OCI-LY1 (cell line): ENCODE data around the gene MINDY4.
"Not testable (repeated sequence)": the region's sequence is repeated elsewhere in the genome, so short reads cannot be mapped to it uniquely, and the experiment has no call there.

Experiments used
- H2AFZ ChIP-seq: fragments of 200-600 bp; sonication (generic), shearing (Covaris generic); 2 replicates; pipeline ENCODE4 v1.6.0; 2014; ENCODE audit warnings: antibody characterized with exemption, mild to moderate bottlenecking, low read length
- H3F3A ChIP-seq: fragments of 200-600 bp; sonication (generic), shearing (Covaris generic); 2 replicates; pipeline ENCODE4 v1.6.0; 2014; ENCODE audit warnings: mild to moderate bottlenecking, antibody characterized with exemption, low read length, moderate library complexity; ENCODE audit not compliant: insufficient read depth
- H3K27ac ChIP-seq: fragments of 200-600 bp; sonication (generic); 2 replicates; pipeline ENCODE4 v1.5.1; 2014; ENCODE audit warnings: low read length, mixed run types, mild to moderate bottlenecking, low read depth; ENCODE audit not compliant: poor library complexity, severe bottlenecking
- H3K27me3 ChIP-seq: fragments of 200-600 bp; sonication (generic); 2 replicates; pipeline ENCODE4 v1.6.0; 2014; ENCODE audit warnings: antibody characterized with exemption, mild to moderate bottlenecking, low read length, moderate library complexity; ENCODE audit not compliant: insufficient read depth
- H3K36me3 ChIP-seq: fragments of 200-600 bp; sonication (generic); 2 replicates; pipeline ENCODE4 v1.6.1; 2014; ENCODE audit warnings: mild to moderate bottlenecking, antibody characterized with exemption, low read length, moderate library complexity, mixed read lengths; ENCODE audit not compliant: insufficient read depth
- H3K4me1 ChIP-seq: fragments of 200-600 bp; sonication (generic); 2 replicates; pipeline ENCODE4 v1.5.1; 2014; ENCODE audit warnings: mild to moderate bottlenecking, low read length, moderate library complexity; ENCODE audit not compliant: insufficient read depth, severe bottlenecking
- H3K4me2 ChIP-seq: fragments of 200-600 bp; sonication (generic), shearing (Covaris generic); 2 replicates; pipeline ENCODE4 v1.6.1; 2014; ENCODE audit warnings: low read length
- H3K4me3 ChIP-seq: fragments of 200-600 bp; sonication (generic); 2 replicates; pipeline ENCODE4 v1.5.1; 2014; ENCODE audit warnings: low read length, low read depth, mild to moderate bottlenecking, mixed read lengths; ENCODE audit not compliant: poor library complexity, severe bottlenecking
- H3K79me2 ChIP-seq: fragments of 200-600 bp; shearing (Covaris generic); 2 replicates; pipeline ENCODE4 v1.6.1; 2016; ENCODE audit warnings: mixed run types, low read length, mixed read lengths; ENCODE audit not compliant: insufficient read depth
- H3K9ac ChIP-seq: fragments of 200-600 bp; sonication (generic), shearing (Covaris generic); 2 replicates; pipeline ENCODE4 v1.6.1; 2014; ENCODE audit warnings: mild to moderate bottlenecking, low read length, mixed read lengths
- H3K9me2 ChIP-seq: fragments of 200-600 bp; sonication (generic), shearing (Covaris generic); 2 replicates; pipeline ENCODE4 v1.6.1; 2014; ENCODE audit warnings: low read depth, mild to moderate bottlenecking, low read length, mixed read lengths
- H3K9me3 ChIP-seq: fragments of 200-600 bp; shearing (Covaris generic); 2 replicates; pipeline ENCODE4 v1.6.1; 2014; ENCODE audit warnings: low read length, mixed read lengths
- H4K20me1 ChIP-seq: fragments of 200-600 bp; sonication (generic), shearing (Covaris generic); 2 replicates; pipeline ENCODE4 v1.6.0; 2016; ENCODE audit warnings: mild to moderate bottlenecking, low read length; ENCODE audit not compliant: insufficient read depth
- EZH2 ChIP-seq: fragments of 200-600 bp; sonication (generic), shearing (Covaris generic); IDR thresholded peaks from 2 replicates; pipeline ENCODE4 v1.8.0; 2017; ENCODE audit warnings: borderline replicate concordance, mixed run types, mild to moderate bottlenecking, antibody characterized with exemption, low read length, moderate library complexity, mixed read lengths
- TF ChIP-seq, protein P1 (sequence below): fragments of 200-600 bp; sonication (generic), shearing (Covaris generic); IDR thresholded peaks from 2 replicates; pipeline ENCODE4 v1.5.1; 2017; ENCODE audit warnings: mild to moderate bottlenecking, antibody characterized with exemption, low read length, moderate library complexity, mixed read lengths

Gene MINDY4

DNA sequence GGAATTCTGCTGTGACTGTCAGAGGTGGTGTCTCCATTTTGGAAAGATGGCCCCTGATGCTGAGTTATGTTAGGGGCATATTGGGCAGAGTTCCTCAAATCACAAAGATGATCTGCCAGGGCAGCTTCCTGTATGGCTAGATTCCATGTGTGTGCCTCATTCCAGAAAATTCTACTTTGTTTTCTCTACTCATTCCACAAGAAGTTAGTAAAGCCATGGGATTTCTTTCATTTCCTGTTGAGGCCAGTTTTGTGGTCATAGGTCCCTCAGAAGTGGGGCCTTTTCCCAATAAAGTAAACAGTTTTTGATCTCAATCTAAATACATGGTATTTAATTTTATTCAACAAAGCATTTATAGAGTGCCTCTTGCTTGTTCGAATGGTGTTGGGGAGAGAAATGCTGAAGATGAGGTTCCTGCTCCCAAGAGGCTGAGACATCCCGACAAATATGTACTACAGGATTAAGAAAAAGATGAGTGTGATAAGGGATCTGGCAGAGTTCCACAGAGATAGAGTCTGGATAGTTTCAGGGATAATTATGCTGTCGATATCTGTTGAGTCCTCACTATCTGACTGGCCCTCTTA, 33.0 kb downstream of the MINDY4 start:
- no peaks in the 10 kb centered on the region for H3K9me2 ChIP-seq
- no peaks in the 10 kb centered on the region for H3K79me2 ChIP-seq
- TF ChIP-seq, protein P1, sequence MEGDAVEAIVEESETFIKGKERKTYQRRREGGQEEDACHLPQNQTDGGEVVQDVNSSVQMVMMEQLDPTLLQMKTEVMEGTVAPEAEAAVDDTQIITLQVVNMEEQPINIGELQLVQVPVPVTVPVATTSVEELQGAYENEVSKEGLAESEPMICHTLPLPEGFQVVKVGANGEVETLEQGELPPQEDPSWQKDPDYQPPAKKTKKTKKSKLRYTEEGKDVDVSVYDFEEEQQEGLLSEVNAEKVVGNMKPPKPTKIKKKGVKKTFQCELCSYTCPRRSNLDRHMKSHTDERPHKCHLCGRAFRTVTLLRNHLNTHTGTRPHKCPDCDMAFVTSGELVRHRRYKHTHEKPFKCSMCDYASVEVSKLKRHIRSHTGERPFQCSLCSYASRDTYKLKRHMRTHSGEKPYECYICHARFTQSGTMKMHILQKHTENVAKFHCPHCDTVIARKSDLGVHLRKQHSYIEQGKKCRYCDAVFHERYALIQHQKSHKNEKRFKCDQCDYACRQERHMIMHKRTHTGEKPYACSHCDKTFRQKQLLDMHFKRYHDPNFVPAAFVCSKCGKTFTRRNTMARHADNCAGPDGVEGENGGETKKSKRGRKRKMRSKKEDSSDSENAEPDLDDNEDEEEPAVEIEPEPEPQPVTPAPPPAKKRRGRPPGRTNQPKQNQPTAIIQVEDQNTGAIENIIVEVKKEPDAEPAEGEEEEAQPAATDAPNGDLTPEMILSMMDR: no peak
- no peak for TF ChIP-seq EZH2
- no peak overlapping the region for H3K4me2 ChIP-seq
- H3K4me3 ChIP-seq: no peak overlapping the region
- H3F3A ChIP-seq: no peaks in the 10 kb centered on the region
- no peak overlapping the region for H3K27ac ChIP-seq
- H3K4me1 ChIP-seq: no peaks in the 10 kb centered on the region
- no peaks in the 10 kb centered on the region for H3K9me3 ChIP-seq
- no peak overlapping the region for H3K9ac ChIP-seq
- H3K36me3 ChIP-seq: no peaks in the 10 kb centered on the region
- 0 out of 2 replicates have a peak, but pooled peaks cover 9% of the 10 kb centered on the region for H3K27me3 ChIP-seq
- no peak overlapping the region for H2AFZ ChIP-seq
- no peaks in the 10 kb centered on the region for H4K20me1 ChIP-seq

GRCh38 chr7:30805081-30805691, 34.0 kb downstream of the MINDY4 start:
- H4K20me1 ChIP-seq: no peaks in the 10 kb centered on the region
- 0 out of 2 replicates have a peak, but pooled peaks cover 9% of the 10 kb centered on the region for H3K27me3 ChIP-seq
- no peak overlapping the region for H3K4me3 ChIP-seq
- no peaks in the 10 kb centered on the region for H3K4me1 ChIP-seq
- no peaks in the 10 kb centered on the region for H3F3A ChIP-seq
- H3K9me2 ChIP-seq: no peaks in the 10 kb centered on the region
- no peak overlapping the region for H2AFZ ChIP-seq
- H3K27ac ChIP-seq: no peak overlapping the region
- no peaks in the 10 kb centered on the region for H3K36me3 ChIP-seq
- H3K9ac ChIP-seq: no peak overlapping the region
- no peak for TF ChIP-seq EZH2
- TF ChIP-seq, protein P1: no peak
- no peak overlapping the region for H3K4me2 ChIP-seq
- no peaks in the 10 kb centered on the region for H3K9me3 ChIP-seq
- H3K79me2 ChIP-seq: no peaks in the 10 kb centered on the region

DNA sequence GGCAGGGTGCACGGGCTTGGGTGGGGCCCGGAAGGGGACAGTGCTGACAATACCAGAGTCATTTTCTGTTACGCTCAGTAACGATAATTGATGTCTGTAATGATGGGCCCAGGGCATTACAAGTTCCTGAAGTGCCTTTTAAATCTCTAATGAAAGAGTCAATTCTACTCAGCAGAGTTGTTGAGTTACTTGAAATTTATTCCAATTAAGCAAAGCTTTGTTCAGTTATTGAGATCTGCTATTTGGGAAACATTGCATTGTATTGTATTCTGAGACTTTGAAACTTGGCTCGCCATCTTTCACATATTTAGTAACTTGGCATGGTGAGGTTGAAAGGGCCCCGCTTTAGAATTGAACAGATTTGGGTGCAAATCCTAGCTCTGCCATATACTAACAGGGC, 34.7 kb downstream of the MINDY4 start:
- no peaks in the 10 kb centered on the region for H3F3A ChIP-seq
- H3K9ac ChIP-seq: no peak overlapping the region
- no peaks in the 10 kb centered on the region for H4K20me1 ChIP-seq
- no peaks in the 10 kb centered on the region for H3K36me3 ChIP-seq
- H3K27me3 ChIP-seq: 0 out of 2 replicates have a peak, but pooled peaks cover 9% of the 10 kb centered on the region
- H3K79me2 ChIP-seq: no peaks in the 10 kb centered on the region
- no peaks in the 10 kb centered on the region for H3K9me2 ChIP-seq
- no peak overlapping the region for H3K4me3 ChIP-seq
- H3K9me3 ChIP-seq: no peaks in the 10 kb centered on the region
- TF ChIP-seq, protein P1: no peak
- TF ChIP-seq EZH2: no peak
- H3K4me2 ChIP-seq: no peak overlapping the region
- no peaks in the 10 kb centered on the region for H3K4me1 ChIP-seq
- no peak overlapping the region for H3K27ac ChIP-seq
- no peak overlapping the region for H2AFZ ChIP-seq

DNA sequence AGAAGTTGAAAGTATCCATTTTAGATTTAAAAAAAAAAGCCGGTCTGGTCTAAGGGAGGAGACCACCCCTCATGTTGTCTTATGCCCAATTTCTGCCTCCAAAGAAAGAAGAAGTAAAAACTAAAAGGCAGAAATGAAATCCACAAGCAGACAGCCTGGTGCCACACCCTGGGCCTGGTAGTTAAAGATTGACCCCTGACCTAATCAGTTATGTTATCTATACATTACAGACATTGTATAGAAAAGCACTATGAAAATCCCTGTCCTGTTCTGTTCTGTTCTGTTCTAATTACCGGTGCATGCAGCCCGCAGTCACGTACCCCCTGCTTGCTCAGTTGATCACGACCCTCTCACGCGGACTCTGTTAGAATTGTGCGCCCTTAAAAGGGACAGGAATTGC, 36.3 kb downstream of the MINDY4 start:
- H3K9me2 ChIP-seq, H3K4me3 ChIP-seq, H3K27me3 ChIP-seq, H4K20me1 ChIP-seq, H3F3A ChIP-seq, H3K4me1 ChIP-seq, H3K36me3 ChIP-seq, H3K79me2 ChIP-seq, H2AFZ ChIP-seq, H3K4me2 ChIP-seq, H3K9me3 ChIP-seq, H3K27ac ChIP-seq, H3K9ac ChIP-seq: not testable (repeated sequence)

DNA sequence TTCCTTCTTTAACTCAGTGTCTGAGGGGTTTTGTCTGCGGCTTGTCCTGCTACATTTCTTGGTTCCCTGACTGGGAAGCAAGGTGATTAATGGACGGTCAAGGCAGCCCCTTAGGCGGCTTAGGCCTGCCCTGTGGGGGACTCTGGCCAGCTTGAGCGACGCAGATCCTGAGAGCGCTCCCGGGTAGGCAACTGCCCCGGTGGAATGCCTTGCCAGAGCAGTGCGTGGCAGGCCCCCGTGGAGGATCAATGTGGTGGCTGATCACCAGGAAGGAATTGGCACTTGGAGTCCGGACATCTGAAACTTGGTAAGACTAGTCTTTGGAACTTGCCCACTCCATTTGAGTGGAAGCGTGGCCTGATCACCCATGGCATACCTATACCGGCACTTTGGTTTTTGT, 36.7 kb downstream of the MINDY4 start:
- H3K27me3 ChIP-seq, H3K36me3 ChIP-seq, H3K4me3 ChIP-seq, H4K20me1 ChIP-seq, H3K79me2 ChIP-seq, H2AFZ ChIP-seq, H3K4me1 ChIP-seq, H3K9me2 ChIP-seq, H3K9me3 ChIP-seq, H3K27ac ChIP-seq, H3K9ac ChIP-seq, H3F3A ChIP-seq, H3K4me2 ChIP-seq: not testable (repeated sequence)
